Measurements from ENCODE around the gene TACR1. TPM values are rescaled to one million over a fixed set of nuclear protein-coding genes. Genes with fewer than 3 reads are reported as not detected.

Gene TACR1
- total RNA-seq, 1 experiment from 2014 or later = not detected

GRCh38 chr2:75166491-75166890 is 32.8 kb downstream of the TACR1 start:
- Histone ChIP-seq H3K9me3 (ENCODE audit: low read depth, low read length, poor library complexity, severe bottlenecking) (no peaks in the 10 kb centered on the region), H3K4me1 (ENCODE audit: insufficient read depth, low read length, poor library complexity, severe bottlenecking) (no peaks in the 10 kb centered on the region), H3K36me3 (ENCODE audit: insufficient read depth, low read length, poor library complexity, severe bottlenecking) (no peaks in the 10 kb centered on the region), H3K4me3 (ENCODE audit: low read depth, low read length, poor library complexity, severe bottlenecking) (no peak overlapping the region), H3K27ac (ENCODE audit: low read depth, low read length, poor library complexity, severe bottlenecking) (no peak overlapping the region), H3K27me3 (replicated peaks; ENCODE audit: insufficient read depth, low read depth, low read length, poor library complexity) (no peaks in the 10 kb centered on the region)
- intact Hi-C loops (cut with micrococcal nuclease; ENCODE audit: unreplicated experiment) = no loop called here
- no peak for TF ChIP-seq EZH2 (IDR thresholded peaks at IDR 0.05; ENCODE audit: borderline replicate concordance, low read depth, low read length, poor library complexity, severe bottlenecking)
- TF ChIP-seq, protein P1, sequence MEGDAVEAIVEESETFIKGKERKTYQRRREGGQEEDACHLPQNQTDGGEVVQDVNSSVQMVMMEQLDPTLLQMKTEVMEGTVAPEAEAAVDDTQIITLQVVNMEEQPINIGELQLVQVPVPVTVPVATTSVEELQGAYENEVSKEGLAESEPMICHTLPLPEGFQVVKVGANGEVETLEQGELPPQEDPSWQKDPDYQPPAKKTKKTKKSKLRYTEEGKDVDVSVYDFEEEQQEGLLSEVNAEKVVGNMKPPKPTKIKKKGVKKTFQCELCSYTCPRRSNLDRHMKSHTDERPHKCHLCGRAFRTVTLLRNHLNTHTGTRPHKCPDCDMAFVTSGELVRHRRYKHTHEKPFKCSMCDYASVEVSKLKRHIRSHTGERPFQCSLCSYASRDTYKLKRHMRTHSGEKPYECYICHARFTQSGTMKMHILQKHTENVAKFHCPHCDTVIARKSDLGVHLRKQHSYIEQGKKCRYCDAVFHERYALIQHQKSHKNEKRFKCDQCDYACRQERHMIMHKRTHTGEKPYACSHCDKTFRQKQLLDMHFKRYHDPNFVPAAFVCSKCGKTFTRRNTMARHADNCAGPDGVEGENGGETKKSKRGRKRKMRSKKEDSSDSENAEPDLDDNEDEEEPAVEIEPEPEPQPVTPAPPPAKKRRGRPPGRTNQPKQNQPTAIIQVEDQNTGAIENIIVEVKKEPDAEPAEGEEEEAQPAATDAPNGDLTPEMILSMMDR (conservative IDR thresholded peaks at IDR 0.05; ENCODE audit: low read depth, low read length) = no peak
- no peak for DNase-seq (ENCODE audit: low spot score)
- CTCF ChIA-PET = no interaction called here
- no TSS peak for BruUV-seq (replicated peaks)
- POLR2A ChIA-PET (ENCODE audit: low non-redundant PET) = no interaction called here

DNA sequence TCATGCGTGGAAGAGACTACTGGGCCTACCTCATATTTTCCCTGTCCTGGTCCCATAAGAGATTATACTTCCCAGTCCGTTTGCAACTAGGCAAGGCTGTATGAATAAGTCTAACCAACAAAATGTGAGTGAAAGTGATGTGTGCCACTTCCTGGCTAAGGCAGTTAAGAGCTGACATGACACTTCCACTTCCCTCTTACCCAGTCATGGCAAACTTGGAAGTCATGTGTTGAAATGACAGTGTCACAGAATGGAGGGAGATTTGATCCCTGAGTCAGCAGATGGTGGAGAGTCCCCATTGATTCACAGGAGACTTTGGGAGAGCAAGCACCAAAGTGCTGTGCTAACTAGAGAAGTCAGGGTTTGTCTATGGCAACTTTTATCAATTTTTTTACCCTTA is 36.4 kb downstream of the TACR1 start:
- H3K9me3 ChIP-seq (ENCODE audit: low read depth, low read length, poor library complexity, severe bottlenecking) = no peaks in the 10 kb centered on the region
- H3K36me3 ChIP-seq (ENCODE audit: insufficient read depth, low read length, poor library complexity, severe bottlenecking) = no peaks in the 10 kb centered on the region
- CTCF ChIA-PET = no interaction called here
- no peak overlapping the region for H3K27ac ChIP-seq (ENCODE audit: low read depth, low read length, poor library complexity, severe bottlenecking)
- POLR2A ChIA-PET (ENCODE audit: low non-redundant PET) = no interaction called here
- H3K4me1 ChIP-seq (ENCODE audit: insufficient read depth, low read length, poor library complexity, severe bottlenecking) = no peaks in the 10 kb centered on the region
- intact Hi-C loops (cut with micrococcal nuclease; ENCODE audit: unreplicated experiment) = no loop called here
- H3K4me3 ChIP-seq (ENCODE audit: low read depth, low read length, poor library complexity, severe bottlenecking) = no peak overlapping the region
- DNase-seq (ENCODE audit: low spot score) = no peak
- no TSS peak for BruUV-seq (replicated peaks)
- no peak for TF ChIP-seq EZH2 (IDR thresholded peaks at IDR 0.05; ENCODE audit: borderline replicate concordance, low read depth, low read length, poor library complexity, severe bottlenecking)
- TF ChIP-seq, protein P1 (conservative IDR thresholded peaks at IDR 0.05; ENCODE audit: low read depth, low read length) = no peak
- H3K27me3 ChIP-seq (replicated peaks; ENCODE audit: insufficient read depth, low read depth, low read length, poor library complexity) = no peaks in the 10 kb centered on the region

GRCh38 chr2:75162259-75162658 is 37.1 kb downstream of the TACR1 start:
- no peak for TF ChIP-seq EZH2 (IDR thresholded peaks at IDR 0.05; ENCODE audit: borderline replicate concordance, low read depth, low read length, poor library complexity, severe bottlenecking)
- TF ChIP-seq, protein P1 (conservative IDR thresholded peaks at IDR 0.05; ENCODE audit: low read depth, low read length) = no peak
- no peak overlapping the region for H3K27ac ChIP-seq (ENCODE audit: low read depth, low read length, poor library complexity, severe bottlenecking)
- H3K27me3 ChIP-seq (replicated peaks; ENCODE audit: insufficient read depth, low read depth, low read length, poor library complexity) = no peaks in the 10 kb centered on the region
- no peaks in the 10 kb centered on the region for H3K4me1 ChIP-seq (ENCODE audit: insufficient read depth, low read length, poor library complexity, severe bottlenecking)
- BruUV-seq (replicated peaks) = no TSS peak
- POLR2A ChIA-PET (ENCODE audit: low non-redundant PET) = no interaction called here
- DNase-seq (ENCODE audit: low spot score) = no peak
- no peaks in the 10 kb centered on the region for H3K36me3 ChIP-seq (ENCODE audit: insufficient read depth, low read length, poor library complexity, severe bottlenecking)
- no peak overlapping the region for H3K4me3 ChIP-seq (ENCODE audit: low read depth, low read length, poor library complexity, severe bottlenecking)
- intact Hi-C loops (cut with micrococcal nuclease; ENCODE audit: unreplicated experiment) = no loop called here
- no peaks in the 10 kb centered on the region for H3K9me3 ChIP-seq (ENCODE audit: low read depth, low read length, poor library complexity, severe bottlenecking)
- CTCF ChIA-PET = no interaction called here

All from A673 (cell line).